Activated CD8-positive, alpha-beta memory T cell treated with anti-CD3 and anti-CD28 coated beads, Interleukin-2, amount 10 ng/mL, durations not matched to agents 7 days and 5 days (primary cell): ENCODE measurements around the gene STK39. TPM values are rescaled to one million over a fixed set of nuclear protein-coding genes. Genes with fewer than 3 reads are reported as not detected.

Source experiments
- ATAC-seq: fragments of 150-1000 bp; cut with Tn5 transposase; one replicate; pipeline ENCODE4 v1.10.0; 2021; ENCODE audit warnings: moderate library complexity
- CTCF ChIA-PET: fragments of 350-600 bp; sonication (Branson Sonifier 250); formaldehyde crosslinking; loops from one replicate; lab custom pipeline; 2021; ENCODE audit warnings: antibody characterized with exemption; lab: Charles Lee
- DNase-seq: peaks from one replicate; pipeline ENCODE4 v3.0.0-alpha.2; 2020
- H3K27ac Mint-ChIP-seq: one replicate; pipeline ENCODE4 v1.8.0; 2021; ENCODE audit warnings: mild to moderate bottlenecking, mixed read lengths
- H3K27me3 Mint-ChIP-seq: one replicate; pipeline ENCODE4 v1.8.0; 2021; ENCODE audit warnings: mixed read lengths
- H3K36me3 Mint-ChIP-seq: one replicate; pipeline ENCODE4 v1.8.0; 2021; ENCODE audit warnings: mild to moderate bottlenecking, mixed read lengths
- H3K4me1 Mint-ChIP-seq: one replicate; pipeline ENCODE4 v1.8.0; 2021; ENCODE audit warnings: mixed read lengths
- H3K4me3 Mint-ChIP-seq: one replicate; pipeline ENCODE4 v1.8.0; 2021; ENCODE audit warnings: mild to moderate bottlenecking, moderate library complexity, mixed read lengths
- H3K9me3 Mint-ChIP-seq: one replicate; pipeline ENCODE4 v1.8.0; 2022; ENCODE audit warnings: low read depth, mixed read lengths
- total RNA-seq, 2 experiments: library from RNA; stranded (reverse); gene quantifications; one replicate each; pipeline ENCODE4 v1.2.3, GENCODE V29; 2021

Gene STK39
- total RNA-seq, 2 experiments from 2014 or later: 29.4 to 35.7 TPM

DNA sequence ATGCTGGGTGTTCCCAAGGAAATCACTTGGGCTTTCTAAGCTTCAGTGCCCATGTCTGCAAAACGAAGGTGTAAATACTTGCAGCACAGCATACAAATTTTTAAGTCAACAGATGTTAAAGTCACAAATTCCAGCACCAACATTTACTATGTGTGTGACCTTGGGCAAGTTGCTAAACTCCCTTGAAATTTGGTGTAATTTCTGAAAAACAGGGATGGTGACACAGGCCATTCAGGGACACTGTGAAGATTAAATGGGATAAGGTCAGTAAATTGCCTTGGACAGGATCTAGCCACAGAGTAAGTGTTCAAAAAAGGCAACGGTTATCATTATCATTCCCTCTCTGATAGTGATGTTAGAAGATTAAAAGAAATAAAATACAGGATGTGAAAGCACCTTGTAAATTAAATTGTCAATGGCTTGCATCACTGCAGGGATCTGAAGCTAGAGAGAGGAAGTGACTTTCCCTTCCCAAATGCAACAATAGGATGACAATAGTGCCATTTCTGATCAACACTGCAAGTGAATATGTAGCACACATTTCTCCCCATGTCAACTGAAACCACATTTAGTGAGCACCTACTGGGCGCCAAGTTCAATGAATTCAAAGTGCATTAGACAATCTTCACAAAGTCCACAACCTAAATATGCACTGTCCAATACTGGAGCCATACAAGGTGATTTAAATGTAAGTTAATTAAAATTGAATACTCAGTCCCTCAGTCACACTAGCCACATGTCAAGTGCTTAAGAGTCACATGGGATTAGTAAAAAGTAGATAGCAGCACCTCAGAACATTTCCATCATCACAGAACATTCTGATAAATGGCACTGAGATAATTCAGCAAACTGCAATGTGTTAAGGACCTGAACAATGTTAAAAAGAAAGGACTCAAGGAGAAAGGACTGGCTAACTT lies 81.2 kb downstream of the STK39 start:
- DNase-seq (no peak), ATAC-seq (no peak)
- Mint-ChIP-seq H3K36me3 (peaks cover 18% of the 10 kb centered on the region), H3K9me3 (no peaks in the 10 kb centered on the region), H3K4me1 (peaks cover 26% of the 10 kb centered on the region), H3K27ac (peak overlapping the region; percentile 9), H3K27me3 (no peaks in the 10 kb centered on the region), H3K4me3 (no peak overlapping the region)
- CTCF ChIA-PET: interaction anchor here (1.1 kb wide), 1 partner anchor 47 kb away, joined by 3 read pairs; no protein-coding TSS in a partner anchor

GRCh38 chr2:168165397-168165796 lies 82.0 kb downstream of the STK39 start:
- Mint-ChIP-seq H3K9me3 (no peaks in the 10 kb centered on the region), H3K36me3 (peaks cover 18% of the 10 kb centered on the region), H3K4me1 (peaks cover 29% of the 10 kb centered on the region), H3K4me3 (no peak overlapping the region), H3K27me3 (no peaks in the 10 kb centered on the region), H3K27ac (no peak overlapping the region)
- ATAC-seq (no peak), DNase-seq (no peak)
- CTCF ChIA-PET: interaction anchor here (1.1 kb wide), 1 partner anchor 46 kb away, joined by 3 read pairs; no protein-coding TSS in a partner anchor

- Mint-ChIP-seq H3K4me1 (peaks cover 16% of the 10 kb centered on the region), H3K27ac (no peak overlapping the region), H3K27me3 (no peaks in the 10 kb centered on the region), H3K36me3 (peaks cover 11% of the 10 kb centered on the region), H3K9me3 (no peaks in the 10 kb centered on the region), H3K4me3 (no peak overlapping the region)
- no peak for ATAC-seq
- CTCF ChIA-PET: interaction anchor here (0.9 to 2.0 kb wide), 4 partner anchors 15 to 176 kb away, joined by 3 to 10 read pairs (median 4); partner anchors contain the start of gene STK39
- DNase-seq: no peak
Measured at GRCh38 chr2:168160897-168161296, 86.5 kb downstream of the STK39 start.

DNA sequence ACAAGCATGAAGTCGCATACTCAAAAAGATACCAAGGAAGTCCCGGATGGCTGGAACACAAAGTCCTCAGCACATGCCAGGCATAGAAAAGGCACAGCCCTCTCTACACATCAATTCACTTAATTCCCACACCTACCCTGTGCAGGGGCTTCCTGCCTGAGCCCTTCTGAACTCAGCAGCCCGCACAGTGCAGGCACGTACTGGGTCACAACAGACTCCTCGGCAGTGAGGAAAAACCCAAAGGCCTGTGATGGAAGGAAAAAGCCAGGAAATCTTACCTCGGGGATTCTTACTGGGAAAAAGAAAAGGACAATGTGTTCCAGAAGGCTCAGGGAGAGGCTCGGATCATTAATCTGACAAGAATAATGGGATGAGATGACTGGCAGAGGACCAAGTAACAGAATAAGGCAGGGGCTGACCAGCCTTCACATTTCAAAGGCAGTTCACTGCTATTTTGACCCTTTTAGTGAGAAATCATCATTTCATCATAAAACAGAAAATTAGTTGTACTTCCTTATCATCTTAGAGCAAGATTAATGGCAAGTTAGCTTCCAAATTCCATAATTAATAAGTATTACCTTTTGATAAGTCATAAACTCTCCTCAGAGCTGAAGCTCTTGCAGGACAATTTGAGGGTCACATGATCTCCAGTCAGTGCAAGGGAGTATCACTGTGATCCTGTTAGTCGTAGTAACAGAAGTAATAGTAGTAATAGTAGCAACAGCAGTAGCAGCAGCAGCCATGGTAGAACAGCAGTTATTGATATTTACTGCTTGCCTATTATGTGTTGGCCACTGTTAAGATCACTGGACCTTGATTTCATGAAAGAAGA lies 87.4 kb downstream of the STK39 start:
- H3K4me1 Mint-ChIP-seq: peaks cover 12% of the 10 kb centered on the region
- peaks cover 11% of the 10 kb centered on the region for H3K36me3 Mint-ChIP-seq
- ATAC-seq (no peak), DNase-seq (no peak)
- CTCF ChIA-PET: interaction anchor here (0.9 to 2.0 kb wide), 2 partner anchors 51 to 177 kb away, joined by 4 to 10 read pairs; no protein-coding TSS in a partner anchor
- H3K9me3 Mint-ChIP-seq: no peaks in the 10 kb centered on the region
- no peaks in the 10 kb centered on the region for H3K27me3 Mint-ChIP-seq
- no peak overlapping the region for H3K4me3 Mint-ChIP-seq
- H3K27ac Mint-ChIP-seq: no peak overlapping the region

DNA sequence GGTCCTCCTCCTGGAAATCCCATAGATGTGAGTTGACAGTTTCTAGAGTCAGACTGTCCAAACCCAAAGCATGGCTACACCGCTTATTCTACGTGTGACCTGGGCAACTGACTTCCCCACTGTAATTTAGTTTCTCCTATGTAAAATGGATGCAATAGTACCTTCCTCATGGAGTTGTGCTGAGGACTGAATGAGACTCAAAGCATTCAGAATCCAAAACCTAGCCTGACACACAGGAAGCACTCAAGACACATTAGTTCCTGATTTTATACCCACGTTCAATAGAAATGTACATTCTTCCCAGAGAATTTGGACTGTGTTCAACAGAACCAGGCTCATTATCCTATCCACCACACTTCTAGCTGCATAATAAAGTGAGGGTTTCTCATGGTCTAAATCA lies 88.8 kb downstream of the STK39 start:
- no peak overlapping the region for H3K4me3 Mint-ChIP-seq
- peaks cover 12% of the 10 kb centered on the region for H3K4me1 Mint-ChIP-seq
- ATAC-seq (no peak), DNase-seq (no peak)
- CTCF ChIA-PET: no interaction called here
- H3K27me3 Mint-ChIP-seq: no peaks in the 10 kb centered on the region
- no peaks in the 10 kb centered on the region for H3K9me3 Mint-ChIP-seq
- H3K36me3 Mint-ChIP-seq: peaks cover 10% of the 10 kb centered on the region
- H3K27ac Mint-ChIP-seq: no peak overlapping the region

DNA sequence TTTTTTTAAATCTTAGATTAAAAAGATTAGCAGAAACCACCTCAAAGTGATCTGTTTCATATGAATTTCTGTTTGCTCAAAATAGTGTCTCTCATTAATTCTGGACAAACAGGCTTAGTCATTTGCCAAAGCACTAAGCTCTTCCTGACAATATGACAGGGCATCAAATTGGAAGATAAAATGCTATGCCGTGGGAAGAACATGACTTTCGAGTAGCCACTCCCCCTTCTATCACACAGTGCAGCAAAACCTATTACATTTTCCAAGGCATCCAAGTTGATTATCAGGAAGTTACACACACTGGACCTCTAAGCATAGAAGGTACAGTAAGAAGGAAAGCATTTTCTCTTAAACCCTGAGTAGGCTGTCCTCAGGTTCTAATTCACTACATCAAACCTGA lies 89.5 kb downstream of the STK39 start:
- no peak for DNase-seq
- no peaks in the 10 kb centered on the region for H3K9me3 Mint-ChIP-seq
- no peak overlapping the region for H3K4me3 Mint-ChIP-seq
- no peaks in the 10 kb centered on the region for H3K27me3 Mint-ChIP-seq
- H3K27ac Mint-ChIP-seq: no peak overlapping the region
- peaks cover 4% of the 10 kb centered on the region for H3K36me3 Mint-ChIP-seq
- CTCF ChIA-PET: interaction anchor here (1.2 kb wide), 1 partner anchor 39 kb away, joined by 3 read pairs; no protein-coding TSS in a partner anchor
- H3K4me1 Mint-ChIP-seq: peaks cover 11% of the 10 kb centered on the region
- ATAC-seq: no peak

DNA sequence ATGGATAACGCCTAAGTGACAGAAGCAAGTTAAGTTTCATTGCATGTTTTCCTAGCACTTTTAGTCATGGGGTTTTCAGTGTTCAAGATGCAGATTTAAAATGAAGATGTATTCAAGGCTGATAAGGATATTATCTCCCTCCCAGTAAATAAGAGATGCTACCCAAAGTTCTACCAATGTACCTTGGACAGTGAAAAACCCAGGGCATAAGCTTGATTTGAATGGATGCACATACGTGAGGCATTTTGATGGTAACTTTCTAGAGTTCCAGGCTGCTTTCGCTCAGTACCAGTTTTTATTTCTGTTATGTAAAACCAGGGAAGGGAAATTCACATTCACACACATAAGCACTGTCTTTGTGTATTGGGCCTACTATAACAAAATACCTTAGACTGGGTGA lies 90.3 kb downstream of the STK39 start:
- Mint-ChIP-seq H3K4me1 (peaks cover 11% of the 10 kb centered on the region), H3K27ac (no peak overlapping the region), H3K27me3 (no peaks in the 10 kb centered on the region), H3K4me3 (no peak overlapping the region), H3K9me3 (no peaks in the 10 kb centered on the region), H3K36me3 (peaks cover 4% of the 10 kb centered on the region)
- ATAC-seq (no peak), DNase-seq (no peak)
- CTCF ChIA-PET: interaction anchor here (1.2 kb wide), 1 partner anchor 38 kb away, joined by 3 read pairs; no protein-coding TSS in a partner anchor

GRCh38 chr2:168156661-168157060 lies 90.7 kb downstream of the STK39 start:
- ATAC-seq (no peak), DNase-seq (no peak)
- peak overlapping the region; percentile 26 for H3K27ac Mint-ChIP-seq
- no peak overlapping the region for H3K4me3 Mint-ChIP-seq
- H3K36me3 Mint-ChIP-seq: peaks cover 6% of the 10 kb centered on the region
- CTCF ChIA-PET: interaction anchor here (1.2 kb wide), 2 partner anchors 38 kb away, joined by 3 read pairs; no protein-coding TSS in a partner anchor
- no peaks in the 10 kb centered on the region for H3K9me3 Mint-ChIP-seq
- no peaks in the 10 kb centered on the region for H3K27me3 Mint-ChIP-seq
- H3K4me1 Mint-ChIP-seq: peaks cover 11% of the 10 kb centered on the region

- ATAC-seq (no peak), DNase-seq (no peak)
- Mint-ChIP-seq H3K27ac (no peak overlapping the region), H3K4me3 (no peak overlapping the region), H3K27me3 (no peaks in the 10 kb centered on the region), H3K36me3 (peaks cover 10% of the 10 kb centered on the region), H3K9me3 (no peaks in the 10 kb centered on the region), H3K4me1 (peaks cover 8% of the 10 kb centered on the region)
- CTCF ChIA-PET: interaction anchor here (1.0 to 1.2 kb wide), 2 partner anchors 10 to 37 kb away, joined by 3 read pairs; no protein-coding TSS in a partner anchor
Measured at GRCh38 chr2:168155680-168156079, 91.7 kb downstream of the STK39 start.

DNA sequence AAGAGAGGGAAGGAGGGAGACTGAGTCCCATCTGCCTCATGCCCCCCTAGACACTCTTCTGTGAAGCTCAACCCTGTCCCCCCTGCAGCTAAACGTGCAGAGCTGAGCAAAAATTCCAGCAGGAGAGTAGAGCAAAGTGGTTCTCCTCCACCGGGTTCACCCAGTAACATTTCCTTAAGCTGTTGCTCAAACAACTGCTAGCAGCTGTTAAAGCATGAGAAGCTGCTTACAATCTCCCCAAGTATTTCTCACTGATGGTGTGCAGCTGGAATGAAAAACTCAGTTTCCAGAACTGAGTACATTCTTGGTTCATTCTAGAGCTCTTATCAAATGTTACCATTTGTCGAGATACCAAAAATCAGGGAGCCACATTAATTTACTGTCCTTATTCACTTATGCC lies 92.3 kb downstream of the STK39 start:
- Mint-ChIP-seq H3K36me3 (peaks cover 10% of the 10 kb centered on the region), H3K27me3 (no peaks in the 10 kb centered on the region), H3K27ac (no peak overlapping the region), H3K4me1 (peaks cover 12% of the 10 kb centered on the region), H3K4me3 (no peak overlapping the region), H3K9me3 (no peaks in the 10 kb centered on the region)
- CTCF ChIA-PET: interaction anchor here (1.0 kb wide), 1 partner anchor 9 kb away, joined by 3 read pairs; no protein-coding TSS in a partner anchor
- ATAC-seq: no peak
- DNase-seq: no peak

GRCh38 chr2:168152902-168153530 lies 94.4 kb downstream of the STK39 start:
- DNase-seq (no peak), ATAC-seq (no peak)
- H3K27me3 Mint-ChIP-seq: no peaks in the 10 kb centered on the region
- H3K4me1 Mint-ChIP-seq: peaks cover 25% of the 10 kb centered on the region
- no peak overlapping the region for H3K27ac Mint-ChIP-seq
- no peaks in the 10 kb centered on the region for H3K9me3 Mint-ChIP-seq
- H3K4me3 Mint-ChIP-seq: no peak overlapping the region
- peaks cover 10% of the 10 kb centered on the region for H3K36me3 Mint-ChIP-seq
- CTCF ChIA-PET: no interaction called here

GRCh38 chr2:168149986-168150385 lies 97.4 kb downstream of the STK39 start:
- Mint-ChIP-seq H3K27ac (no peak overlapping the region), H3K9me3 (no peaks in the 10 kb centered on the region), H3K36me3 (peaks cover 10% of the 10 kb centered on the region), H3K4me1 (peaks cover 17% of the 10 kb centered on the region), H3K27me3 (no peaks in the 10 kb centered on the region), H3K4me3 (no peak overlapping the region)
- CTCF ChIA-PET: no interaction called here
- no peak for DNase-seq
- ATAC-seq: no peak
